NCI-H1417 treated with DMSO at 0.1 percent for 48 hours (cell line): ENCODE measurements around the gene ERVK3-1.

Experiments used
- DNase-seq: peaks from one replicate; lab custom pipeline; 2025; lab: John Stamatoyannopoulos, UW

Gene ERVK3-1

DNA sequence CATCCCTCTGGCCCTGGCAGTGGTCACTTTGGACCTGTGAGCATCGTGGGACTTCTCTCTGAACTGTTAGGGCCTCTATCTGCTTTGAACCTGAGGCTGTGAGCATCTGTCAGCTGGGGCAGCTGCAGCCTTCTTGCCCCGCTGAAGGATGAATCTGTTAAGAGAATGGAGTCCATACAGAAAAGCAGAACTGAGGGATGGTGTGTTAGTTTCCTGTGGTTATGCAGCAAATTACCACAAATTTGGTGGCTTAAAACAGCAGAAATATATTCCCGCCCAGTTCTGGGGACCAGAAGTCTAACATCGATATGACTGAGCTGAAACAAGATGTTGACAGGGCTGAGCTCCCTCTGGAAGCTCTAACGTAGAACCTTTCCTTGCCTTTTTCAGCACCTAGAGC is 59.0 kb downstream of the ERVK3-1 start:
- no peak for DNase-seq
